Hepatic stellate cell (primary cell): ENCODE data around the gene MAP2K2.

Experiments
- DNase-seq: peaks from one replicate; pipeline ENCODE4 v3.0.0; 2011; ENCODE audit warnings: low spot score

The MAP2K2 gene

GRCh38 chr19:4077800-4078684, 45.9 kb downstream of the MAP2K2 start:
- DNase-seq = peak; percentile 58

GRCh38 chr19:4077007-4077374, 46.9 kb downstream of the MAP2K2 start:
- no peak for DNase-seq

GRCh38 chr19:4075373-4075772, 48.5 kb downstream of the MAP2K2 start:
- DNase-seq = no peak

- no peak for DNase-seq
Observed at GRCh38 chr19:4071610-4072009, 52.3 kb downstream of the MAP2K2 start.

- DNase-seq = no peak
Observed at GRCh38 chr19:4069331-4069959, 54.5 kb downstream of the MAP2K2 start.

- DNase-seq = no peak
Observed at GRCh38 chr19:4068047-4068966, 55.6 kb downstream of the MAP2K2 start.

- DNase-seq = peak; percentile 43
Observed at GRCh38 chr19:4067396-4068046, 56.4 kb downstream of the MAP2K2 start.

GRCh38 chr19:4066682-4067395, 57.1 kb downstream of the MAP2K2 start, which contains the start of gene ZBTB7A:
Gene ZBTB7A, minus strand, starts transcription at chr19:4066899. Its CDS starts 11,667 bp downstream, at chr19:4055232.
- peak; percentile 86 for DNase-seq

- DNase-seq = no peak
Observed at GRCh38 chr19:4066176-4066606, 57.7 kb downstream of the MAP2K2 start.

GRCh38 chr19:4065430-4066175, 58.3 kb downstream of the MAP2K2 start:
- DNase-seq = peak; percentile 99

- DNase-seq = peak; percentile 60
Observed at GRCh38 chr19:4064496-4065260, 59.2 kb downstream of the MAP2K2 start.

- peak; percentile 66 for DNase-seq
Observed at GRCh38 chr19:4064149-4064495, 59.8 kb downstream of the MAP2K2 start.

- DNase-seq = no peak
Observed at GRCh38 chr19:4063369-4064148, 60.4 kb downstream of the MAP2K2 start.

- no peak for DNase-seq
Observed at GRCh38 chr19:4062419-4063368, 61.2 kb downstream of the MAP2K2 start.

GRCh38 chr19:4061683-4062418, 62.1 kb downstream of the MAP2K2 start:
- DNase-seq = no peak

- no peak for DNase-seq
Observed at GRCh38 chr19:4061178-4061682, 62.7 kb downstream of the MAP2K2 start.
